ENCODE results near the gene MLLT10.

DNA sequence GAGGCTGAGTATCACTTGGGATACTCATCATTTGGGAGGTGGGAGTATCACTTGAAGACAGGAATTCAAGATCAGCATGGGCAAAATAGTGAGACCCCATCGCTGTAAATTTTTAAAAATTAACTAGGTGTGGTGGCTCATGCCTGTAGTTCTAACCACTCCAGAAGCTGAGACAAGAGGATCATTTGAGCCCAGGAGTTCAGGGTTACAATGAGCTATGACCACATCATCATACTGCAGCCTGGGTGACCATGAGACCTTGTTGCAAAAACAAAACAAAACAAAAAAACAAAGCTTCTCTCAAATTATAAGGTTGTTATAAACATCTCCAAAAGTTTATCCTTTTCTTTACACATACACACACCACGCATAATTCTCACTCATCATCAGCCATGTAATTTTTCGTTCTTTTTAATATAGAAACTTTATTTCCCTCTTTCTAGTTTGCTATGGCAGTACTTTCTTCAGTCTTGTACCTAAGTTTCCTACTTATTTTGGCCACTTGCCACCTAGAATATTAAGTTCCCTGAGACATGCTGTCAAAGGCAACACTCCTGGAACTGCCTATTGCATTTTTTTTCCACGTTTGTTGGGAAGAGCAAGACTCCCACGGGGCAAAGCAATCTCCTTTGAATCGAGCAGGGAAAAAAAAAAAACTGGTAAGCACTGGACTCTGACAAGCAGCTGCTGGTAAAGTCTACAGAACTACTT is 45.6 kb upstream of the MLLT10 start:
- TF ChIP-seq, protein P1, sequence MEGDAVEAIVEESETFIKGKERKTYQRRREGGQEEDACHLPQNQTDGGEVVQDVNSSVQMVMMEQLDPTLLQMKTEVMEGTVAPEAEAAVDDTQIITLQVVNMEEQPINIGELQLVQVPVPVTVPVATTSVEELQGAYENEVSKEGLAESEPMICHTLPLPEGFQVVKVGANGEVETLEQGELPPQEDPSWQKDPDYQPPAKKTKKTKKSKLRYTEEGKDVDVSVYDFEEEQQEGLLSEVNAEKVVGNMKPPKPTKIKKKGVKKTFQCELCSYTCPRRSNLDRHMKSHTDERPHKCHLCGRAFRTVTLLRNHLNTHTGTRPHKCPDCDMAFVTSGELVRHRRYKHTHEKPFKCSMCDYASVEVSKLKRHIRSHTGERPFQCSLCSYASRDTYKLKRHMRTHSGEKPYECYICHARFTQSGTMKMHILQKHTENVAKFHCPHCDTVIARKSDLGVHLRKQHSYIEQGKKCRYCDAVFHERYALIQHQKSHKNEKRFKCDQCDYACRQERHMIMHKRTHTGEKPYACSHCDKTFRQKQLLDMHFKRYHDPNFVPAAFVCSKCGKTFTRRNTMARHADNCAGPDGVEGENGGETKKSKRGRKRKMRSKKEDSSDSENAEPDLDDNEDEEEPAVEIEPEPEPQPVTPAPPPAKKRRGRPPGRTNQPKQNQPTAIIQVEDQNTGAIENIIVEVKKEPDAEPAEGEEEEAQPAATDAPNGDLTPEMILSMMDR (IDR thresholded peaks at IDR 0.05; ENCODE audit: borderline replicate concordance, extremely low read depth, low read length, poor library complexity, severe bottlenecking): no peak
- no peak for TF ChIP-seq EZH2 (IDR thresholded peaks at IDR 0.05; ENCODE audit: borderline replicate concordance, low read depth, low read length, severe bottlenecking)

Data from DND-41 (cell line).